ES-I3 (cell line): ENCODE data around the gene POGZ.
"Not testable (repeated sequence)": the region's sequence is repeated elsewhere in the genome, so short reads cannot be mapped to it uniquely, and the experiment has no call there.

Source experiments
- H3K36me3 ChIP-seq: 2 replicates; pipeline ENCODE4 v1.6.1; 2013; ENCODE audit warnings: mild to moderate bottlenecking, low read length, control low read depth, moderate library complexity; ENCODE audit not compliant: insufficient read depth
- H3K4me1 ChIP-seq: 2 replicates; pipeline ENCODE4 v1.6.1; 2013; ENCODE audit warnings: mild to moderate bottlenecking, control low read depth, low read length; ENCODE audit not compliant: insufficient read depth
- H3K9ac ChIP-seq: 2 replicates; pipeline ENCODE4 v1.6.1; 2013; ENCODE audit warnings: low read depth, mild to moderate bottlenecking, low read length, moderate library complexity
- H3K9me3 ChIP-seq: 2 replicates; pipeline ENCODE4 v1.6.1; 2013; ENCODE audit warnings: mild to moderate bottlenecking, low read length, moderate library complexity; ENCODE audit not compliant: control insufficient read depth, insufficient read depth

Gene POGZ

GRCh38 chr1:151461694-151462093, 2.4 kb upstream of the POGZ start:
- Histone ChIP-seq H3K4me1 (peaks cover 5% of the 10 kb centered on the region), H3K9me3 (no peaks in the 10 kb centered on the region), H3K9ac (no peak overlapping the region)

DNA sequence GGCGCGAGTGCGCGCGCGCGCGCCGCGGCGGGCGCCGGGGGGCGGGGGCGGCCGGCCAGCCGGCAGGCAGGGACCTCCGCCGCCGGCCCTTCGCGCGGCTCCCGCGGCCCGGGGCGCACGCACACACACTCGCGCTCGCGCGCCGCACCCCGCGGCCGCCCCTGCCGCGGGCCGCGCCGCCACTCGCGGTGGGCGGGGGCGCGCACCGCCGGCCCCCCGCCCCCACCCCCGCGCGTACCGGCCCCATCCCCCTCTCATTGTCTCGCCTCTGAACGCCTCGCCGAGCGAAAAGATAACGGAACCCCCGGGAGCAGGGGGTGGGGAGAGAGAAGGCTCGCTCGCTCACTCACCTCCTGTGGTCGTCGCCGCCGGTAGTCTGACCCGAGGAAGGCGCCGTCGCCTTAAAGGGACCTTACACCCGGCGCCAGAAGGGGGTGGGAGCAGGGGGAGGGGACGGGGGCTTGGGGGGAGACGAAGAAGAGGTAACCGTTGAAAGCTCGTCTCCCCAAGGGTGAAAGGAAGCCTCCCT, 428 bp downstream of the POGZ start:
- Histone ChIP-seq H3K36me3 (no peaks in the 10 kb centered on the region), H3K4me1 (peaks cover 5% of the 10 kb centered on the region), H3K9ac (peak overlapping the region; percentile 44), H3K9me3 (no peaks in the 10 kb centered on the region)

More at GRCh38 chr1:151461694-151462093, 2.4 kb upstream of the POGZ start:
- H3K36me3 ChIP-seq: no peaks in the 10 kb centered on the region

DNA sequence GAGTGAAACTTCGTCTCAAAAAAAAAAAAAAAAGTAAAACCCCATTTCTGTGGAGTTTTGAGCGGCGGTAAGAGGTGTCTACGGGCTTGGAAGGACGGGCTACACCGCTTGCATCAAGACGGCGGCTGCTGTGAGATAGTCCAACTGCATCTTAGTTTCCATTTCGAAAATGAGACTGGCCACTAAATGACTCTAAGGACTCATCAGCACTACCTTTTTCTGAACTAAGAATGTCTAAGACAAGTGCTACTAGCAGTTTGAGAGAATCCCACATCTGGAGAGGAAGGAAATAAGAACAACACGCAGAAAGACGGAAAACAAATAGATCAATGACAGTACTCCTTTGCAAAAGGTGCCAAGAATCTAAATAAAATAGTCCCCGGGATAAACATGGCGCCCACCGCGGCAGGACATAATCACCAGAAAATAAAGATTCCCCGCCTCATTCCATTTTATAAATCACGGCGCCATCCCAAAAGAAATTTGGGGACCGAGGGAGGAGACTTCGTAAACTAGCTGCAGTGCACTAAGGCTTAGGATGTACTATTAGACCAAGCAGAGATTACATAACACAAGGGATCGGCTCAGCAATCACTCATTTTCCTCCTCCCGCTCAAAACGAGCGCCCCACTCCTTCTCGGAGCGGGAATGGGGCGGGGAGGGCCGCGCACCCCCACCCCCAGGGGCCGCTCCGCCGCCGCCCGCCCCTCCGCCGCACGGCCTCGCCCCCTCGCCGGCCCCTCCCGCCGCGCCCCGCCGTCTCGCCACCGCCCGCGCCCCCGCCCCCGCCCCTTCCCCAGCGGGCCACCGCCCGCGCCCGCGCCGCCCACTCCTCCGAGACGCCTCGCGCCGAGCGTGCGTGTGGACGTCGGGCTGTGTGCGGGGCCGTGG, 1.1 kb downstream of the POGZ start:
- Histone ChIP-seq H3K36me3 (no peaks in the 10 kb centered on the region), H3K9ac (peak overlapping the region; percentile 87), H3K9me3 (no peaks in the 10 kb centered on the region), H3K4me1 (peaks cover 5% of the 10 kb centered on the region)

DNA sequence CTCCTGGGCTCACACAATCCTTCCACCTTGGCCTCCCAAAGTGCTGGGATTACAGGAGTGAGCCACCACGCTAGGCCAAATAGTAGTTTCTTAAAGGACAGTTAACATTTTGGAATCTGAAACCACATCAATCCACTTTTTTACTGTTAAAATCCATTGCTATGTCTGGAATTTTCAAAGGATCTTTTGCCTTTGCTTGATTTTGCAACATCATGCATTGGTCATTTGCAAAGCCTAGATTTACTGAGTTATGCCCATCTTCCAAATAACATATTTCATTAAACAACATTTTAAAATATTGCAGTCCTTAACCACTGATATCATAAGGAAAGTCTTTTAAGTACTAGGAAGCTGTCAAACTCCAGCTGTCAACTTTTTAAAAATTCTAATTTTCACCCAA, 3.3 kb downstream of the POGZ start:
- no peak overlapping the region for H3K9ac ChIP-seq
- no peaks in the 10 kb centered on the region for H3K9me3 ChIP-seq
- H3K36me3 ChIP-seq: no peaks in the 10 kb centered on the region
- H3K4me1 ChIP-seq: peaks cover 5% of the 10 kb centered on the region

DNA sequence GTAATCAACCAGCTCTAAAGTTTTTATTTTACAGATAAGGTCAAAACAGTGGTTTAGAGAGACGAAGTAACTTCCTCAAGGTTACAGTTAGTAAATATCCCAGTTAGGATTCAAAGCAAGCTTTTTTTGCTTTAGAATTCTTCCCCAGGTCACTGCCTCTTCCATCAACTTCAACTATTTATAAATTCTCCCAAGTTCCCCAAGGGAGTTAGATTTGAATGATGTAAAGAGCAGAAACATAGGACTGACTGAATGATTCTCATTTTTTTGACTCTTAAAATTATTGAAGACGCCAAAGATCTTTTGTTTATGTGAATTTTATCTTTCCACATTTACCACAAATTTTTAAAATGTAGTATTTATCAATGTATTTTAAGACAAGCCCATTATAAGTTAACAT, 4.1 kb downstream of the POGZ start:
- no peak overlapping the region for H3K9ac ChIP-seq
- peaks cover 5% of the 10 kb centered on the region for H3K4me1 ChIP-seq
- H3K36me3 ChIP-seq: no peaks in the 10 kb centered on the region
- no peaks in the 10 kb centered on the region for H3K9me3 ChIP-seq

DNA sequence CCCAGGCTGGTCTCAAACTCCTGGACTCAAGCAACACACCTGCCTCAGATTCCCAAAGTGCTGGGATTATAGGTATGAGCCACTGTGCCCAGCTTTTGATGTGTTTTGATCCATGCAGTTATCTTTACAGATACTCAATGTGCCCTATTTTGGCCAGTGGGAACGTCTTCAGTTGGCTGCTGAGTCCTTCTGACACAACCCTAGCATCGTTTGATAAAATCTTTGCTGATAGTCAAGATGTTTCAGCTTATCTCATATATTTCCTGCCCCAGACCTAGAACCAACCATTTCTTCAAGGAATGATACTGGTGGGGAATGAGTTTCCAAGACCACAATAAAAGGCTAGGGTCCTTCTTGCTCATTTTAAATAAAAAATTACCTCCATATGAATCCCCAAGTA, 11.6 kb downstream of the POGZ start:
- Histone ChIP-seq H3K9ac (no peak overlapping the region), H3K9me3 (no peaks in the 10 kb centered on the region), H3K36me3 (no peaks in the 10 kb centered on the region), H3K4me1 (peaks cover 8% of the 10 kb centered on the region; the same call in 1 of the 2 replicates)

DNA sequence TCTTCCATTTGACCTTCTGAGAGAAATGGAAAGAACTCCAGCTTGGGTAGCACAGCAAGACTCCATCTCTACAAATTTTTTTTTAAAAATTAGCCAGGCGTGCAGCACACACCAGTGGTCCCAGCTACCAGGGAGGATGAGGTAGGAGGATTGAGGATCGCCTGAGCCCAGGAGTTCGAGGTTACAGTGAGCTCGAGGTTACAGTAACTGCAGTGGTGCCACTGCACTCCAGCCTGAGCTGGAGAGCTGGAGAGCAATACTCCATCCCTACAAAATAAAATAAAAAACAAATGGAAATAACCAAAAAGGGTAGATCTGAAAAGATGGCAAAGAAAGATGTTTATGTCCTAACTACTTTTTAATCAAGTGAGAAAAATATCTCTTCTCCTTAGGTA, 14.5 kb downstream of the POGZ start:
- peaks cover 8% of the 10 kb centered on the region; the same call in 1 of the 2 replicates for H3K4me1 ChIP-seq
- H3K36me3 ChIP-seq: peaks cover 4% of the 10 kb centered on the region; the same call in 1 of the 2 replicates
- no peak overlapping the region for H3K9ac ChIP-seq
- no peaks in the 10 kb centered on the region for H3K9me3 ChIP-seq

DNA sequence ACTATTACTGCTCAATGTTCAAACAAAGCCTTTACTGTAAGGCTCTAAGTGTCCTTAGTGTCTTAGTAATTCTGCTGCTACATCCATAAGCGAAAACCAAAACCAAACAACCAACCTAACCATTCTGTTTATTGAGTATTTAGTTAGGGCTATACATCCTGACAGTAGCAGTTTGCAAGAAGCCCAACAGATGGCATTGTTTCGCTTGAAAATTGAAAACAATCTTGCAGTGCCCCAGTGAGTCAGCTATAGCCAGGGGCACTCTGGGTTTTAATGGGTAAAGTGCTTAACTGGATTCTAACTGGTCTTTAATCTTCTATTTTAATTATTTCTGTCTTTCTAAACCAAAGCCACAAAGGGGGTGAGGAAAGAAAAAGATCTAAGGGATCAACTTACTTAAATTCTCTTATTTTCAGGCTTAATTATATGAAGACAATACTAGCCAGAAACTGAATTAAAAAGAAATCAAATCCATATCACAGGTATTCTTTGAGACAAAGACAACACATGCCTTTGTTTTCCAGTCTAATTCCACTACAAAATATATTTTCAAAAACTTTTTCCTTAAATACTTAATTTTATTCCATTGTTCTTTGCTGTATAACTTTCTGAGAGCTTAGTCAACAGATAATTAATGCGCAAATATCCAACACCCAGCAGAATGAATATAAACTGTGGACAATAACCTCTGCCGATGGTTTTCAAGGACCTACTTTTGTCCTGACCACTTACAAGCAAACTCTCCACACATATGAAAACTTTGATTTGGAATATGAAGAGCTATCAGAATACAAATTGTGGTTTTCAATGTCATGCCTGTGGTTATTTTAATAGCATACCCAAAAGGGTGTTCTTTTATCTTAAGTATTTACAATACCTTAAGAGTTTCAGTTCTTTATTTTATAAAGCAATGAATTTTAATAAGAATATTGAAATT, 15.2 kb downstream of the POGZ start:
- peaks cover 8% of the 10 kb centered on the region; the same call in 1 of the 2 replicates for H3K4me1 ChIP-seq
- H3K9me3 ChIP-seq: no peaks in the 10 kb centered on the region
- H3K36me3 ChIP-seq: peaks cover 4% of the 10 kb centered on the region; the same call in 1 of the 2 replicates
- no peak overlapping the region for H3K9ac ChIP-seq

DNA sequence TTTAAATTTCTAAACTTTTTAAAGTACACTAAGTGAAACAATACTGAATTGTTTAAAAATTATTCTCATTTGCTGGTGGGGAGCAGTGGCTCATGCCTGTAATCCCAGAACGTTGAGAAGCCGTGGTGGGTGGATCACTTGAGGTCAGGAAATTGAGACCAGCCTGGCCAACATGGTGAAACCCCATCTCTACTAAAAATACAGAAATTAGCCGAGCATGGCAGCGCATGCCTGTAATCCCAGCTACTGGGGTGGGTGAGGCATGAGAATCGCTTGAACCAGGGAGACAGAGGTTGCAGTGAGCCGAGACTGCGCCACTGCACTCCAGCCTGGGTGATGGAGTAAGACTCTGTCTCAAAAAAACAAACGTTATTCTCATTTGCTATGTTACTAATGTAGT, 21.9 kb downstream of the POGZ start:
- not testable (repeated sequence) for H3K36me3 ChIP-seq, H3K4me1 ChIP-seq, H3K9ac ChIP-seq, H3K9me3 ChIP-seq

DNA sequence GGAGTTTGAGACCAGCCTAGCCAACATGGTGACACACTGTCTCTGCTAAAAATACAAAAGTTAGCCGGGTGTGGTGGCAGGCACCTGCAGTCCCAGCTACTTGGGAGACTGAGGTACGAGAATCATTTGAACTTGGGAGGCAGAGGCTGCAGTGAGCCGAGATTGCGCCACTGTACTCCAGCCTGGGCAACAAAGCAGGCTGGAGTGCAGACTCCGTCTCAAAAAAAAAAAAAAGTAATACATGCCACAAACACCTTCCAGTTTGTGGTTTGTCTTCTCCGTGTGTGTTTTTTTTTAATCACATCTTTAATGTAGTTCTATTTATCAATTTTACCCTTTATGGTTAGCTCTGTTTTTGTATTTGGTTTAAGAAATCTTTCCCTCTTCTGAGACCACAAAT, 22.3 kb downstream of the POGZ start:
- Histone ChIP-seq H3K4me1 (no peaks in the 10 kb centered on the region), H3K9ac (no peak overlapping the region), H3K9me3 (no peaks in the 10 kb centered on the region), H3K36me3 (peaks cover 4% of the 10 kb centered on the region; the same call in 1 of the 2 replicates)

- Histone ChIP-seq H3K4me1 (no peaks in the 10 kb centered on the region), H3K36me3 (peaks cover 5% of the 10 kb centered on the region), H3K9ac (no peak overlapping the region), H3K9me3 (no peaks in the 10 kb centered on the region)
Measured at GRCh38 chr1:151435174-151435573, 24.1 kb downstream of the POGZ start.

DNA sequence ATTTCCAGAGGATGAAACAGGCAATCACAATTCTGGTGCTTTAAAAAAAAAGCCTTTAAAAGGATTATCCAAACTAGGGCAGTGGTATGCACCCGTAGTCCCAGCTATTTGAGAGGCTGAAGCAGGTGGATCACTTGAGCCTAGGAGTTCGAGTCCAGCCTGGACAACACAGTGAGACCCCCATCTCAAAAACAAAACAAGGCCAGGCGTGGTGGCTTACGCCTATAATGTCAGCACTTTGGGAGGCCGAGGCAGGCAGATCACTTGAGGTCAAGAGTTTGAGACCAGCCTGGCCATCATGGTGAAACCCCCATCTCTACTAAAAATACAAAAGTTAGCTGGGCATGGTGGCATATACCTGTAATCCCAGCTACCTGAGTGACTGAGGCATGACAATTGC, 25.5 kb downstream of the POGZ start:
- H3K36me3 ChIP-seq, H3K9ac ChIP-seq, H3K4me1 ChIP-seq, H3K9me3 ChIP-seq: not testable (repeated sequence)

DNA sequence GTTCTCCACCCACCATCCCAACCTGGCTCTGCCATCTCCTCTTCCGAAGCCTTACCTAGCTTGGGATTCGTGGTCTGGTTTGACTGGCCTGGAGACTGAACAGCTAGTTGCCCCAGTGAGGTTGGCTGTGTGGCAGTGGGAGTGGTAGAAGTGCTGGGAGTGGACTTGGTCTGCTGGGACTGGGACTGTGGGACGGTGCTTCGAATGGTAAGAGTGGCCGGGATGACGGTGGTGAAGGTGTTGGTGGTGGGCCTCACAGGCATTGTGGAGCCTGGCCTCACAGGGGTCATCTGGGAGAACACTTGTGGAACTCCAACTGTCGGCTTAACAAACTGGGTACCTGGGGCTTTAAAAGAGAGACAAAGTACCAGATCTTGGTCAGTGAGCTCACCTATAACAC, 31.2 kb downstream of the POGZ start:
- Histone ChIP-seq H3K4me1 (no peaks in the 10 kb centered on the region), H3K9ac (no peak overlapping the region), H3K9me3 (no peaks in the 10 kb centered on the region), H3K36me3 (peaks cover 36% of the 10 kb centered on the region)

DNA sequence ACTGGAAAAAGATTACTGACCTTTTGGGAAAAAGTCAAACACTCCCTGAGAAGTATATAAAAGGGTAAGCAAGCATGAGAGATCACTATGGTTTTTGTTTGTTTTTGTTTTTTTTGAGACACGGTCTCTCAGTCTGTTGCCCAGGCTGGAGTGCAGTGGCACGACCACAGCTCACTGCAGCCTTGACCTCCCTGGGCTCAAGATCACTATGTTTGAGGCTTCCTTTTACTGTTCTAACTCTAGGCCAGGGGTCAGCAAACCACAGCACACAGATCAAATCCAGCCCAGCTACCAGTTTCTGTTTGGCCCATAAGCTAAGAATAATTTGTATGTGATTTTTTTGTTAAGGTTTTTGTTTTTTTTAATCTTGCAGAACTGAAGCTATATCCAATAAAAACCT, 34.2 kb downstream of the POGZ start:
- Histone ChIP-seq H3K9me3 (no peaks in the 10 kb centered on the region), H3K4me1 (no peaks in the 10 kb centered on the region), H3K9ac (no peak overlapping the region), H3K36me3 (peaks cover 39% of the 10 kb centered on the region)
